OCI-M1 (cell line): Measurements from ENCODE around the gene XPNPEP2.

Source experiments
- DNase-seq: peaks from one replicate; lab custom pipeline; 2025; lab: John Stamatoyannopoulos, UW

Gene XPNPEP2

GRCh38 chrX:129800186-129800585 lies 61.4 kb downstream of the XPNPEP2 start:
- DNase-seq = no peak

DNA sequence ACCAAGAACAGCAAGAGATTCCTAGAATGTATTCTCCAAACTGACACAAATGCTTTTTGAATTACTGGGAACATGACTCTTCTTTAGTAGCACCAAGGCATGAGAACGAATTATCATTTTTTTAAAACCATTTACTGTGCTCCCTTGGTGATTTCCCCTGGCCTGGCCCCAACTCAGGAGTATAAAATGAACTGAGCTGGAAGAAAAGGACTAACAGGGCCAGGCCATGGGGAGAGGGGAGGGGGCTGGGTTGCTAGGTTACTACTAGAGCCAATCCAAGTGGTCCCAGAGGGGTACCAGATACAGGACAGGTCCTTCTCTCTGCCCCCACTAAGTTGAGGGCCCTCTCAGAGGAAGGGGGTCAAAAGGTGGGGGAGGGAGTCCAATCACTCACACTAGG lies 64.1 kb downstream of the XPNPEP2 start:
- DNase-seq = no peak

GRCh38 chrX:129804806-129805205 lies 66.0 kb downstream of the XPNPEP2 start:
- DNase-seq = no peak

DNA sequence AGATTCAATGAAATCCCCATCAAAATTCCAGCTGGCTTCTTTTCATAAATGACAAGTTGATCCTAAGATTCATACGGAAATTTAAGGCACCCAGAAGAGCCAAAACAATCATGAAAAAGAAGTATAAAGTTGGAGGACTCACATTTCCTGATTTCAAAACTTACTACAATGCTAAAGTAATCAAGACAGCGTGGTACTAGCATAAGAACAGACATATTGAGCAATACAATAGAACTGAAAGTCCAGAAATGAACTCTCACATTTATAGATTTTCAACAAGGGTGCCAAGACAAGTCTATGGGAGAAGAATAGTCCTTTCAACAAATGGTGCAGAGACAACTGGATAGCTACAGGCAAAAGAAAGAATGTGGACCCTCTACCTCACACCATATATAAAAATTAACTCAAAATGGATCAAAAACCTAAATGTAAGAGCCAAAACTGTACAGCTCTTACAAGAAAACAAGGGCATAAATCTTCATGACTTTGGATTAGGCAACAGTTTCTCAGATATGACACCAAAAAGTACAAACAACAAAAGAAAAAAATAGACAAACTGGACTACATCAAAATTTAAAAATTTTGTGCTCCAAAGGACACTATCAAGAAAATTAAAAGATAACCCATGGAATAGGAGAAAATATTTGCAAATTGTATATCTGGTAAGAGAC lies 69.5 kb downstream of the XPNPEP2 start:
- DNase-seq = no peak

- DNase-seq = peak; percentile 51
Observed at GRCh38 chrX:129808829-129809796, 70.3 kb downstream of the XPNPEP2 start.

DNA sequence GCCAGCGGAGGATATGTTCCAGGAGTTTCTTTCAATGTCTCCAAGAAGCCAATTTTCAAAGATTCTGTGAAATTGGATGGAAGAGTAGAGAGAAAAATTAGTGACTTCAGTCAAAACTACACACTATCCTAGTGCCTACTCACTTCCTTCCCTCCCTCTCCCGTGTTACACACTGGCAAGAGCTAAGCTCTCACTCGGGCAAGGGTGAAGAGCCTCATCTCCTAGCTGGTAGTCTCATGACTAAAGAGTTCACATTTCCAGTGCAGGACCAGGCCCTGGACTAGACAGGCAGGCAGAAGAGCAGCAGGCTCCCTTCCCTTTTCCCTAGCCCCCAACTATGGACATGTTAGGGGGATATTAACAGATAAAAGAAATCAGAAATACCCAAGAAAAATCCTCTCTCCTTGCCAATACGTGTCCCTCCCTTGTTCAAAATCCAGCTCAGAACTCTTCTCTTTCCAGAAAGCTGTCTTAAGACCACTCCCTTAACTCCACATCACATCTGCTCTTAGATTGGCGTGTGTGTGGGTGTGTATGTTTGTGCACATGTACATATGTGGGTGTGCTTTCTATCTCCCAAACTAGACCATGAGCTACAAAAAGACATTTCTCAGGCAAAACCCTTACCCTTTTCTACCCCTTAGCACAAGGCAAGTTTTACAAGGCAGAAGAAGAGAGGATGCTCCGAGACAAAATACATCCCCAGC lies 75.0 kb downstream of the XPNPEP2 start:
- DNase-seq = no peak

- DNase-seq = no peak
Observed at GRCh38 chrX:129818123-129818522, 79.3 kb downstream of the XPNPEP2 start.
